ENCODE data around the gene UFSP1. TPM values are rescaled to one million over a fixed set of nuclear protein-coding genes. Genes with fewer than 3 reads are reported as not detected.

The UFSP1 gene
- total RNA-seq, 4 donors from 2014 or later = 2.0 to 7.1 (median 4.0) TPM

GRCh38 chr7:100879685-100880261 is 9.7 kb downstream of the UFSP1 start:
- ATAC-seq (no peak), DNase-seq (no peak)
- TF ChIP-seq CTCF (IDR thresholded peaks at IDR 0.05 in 4 of 5, conservative IDR thresholded peaks at IDR 0.05 in 1 of 5) (no peak), POLR2A (IDR thresholded peaks at IDR 0.05) (no peak)
- peaks cover 32 to 34% of the 10 kb centered on the region in 2 donors for H3K4me1 ChIP-seq
- H3K36me3 ChIP-seq = peaks cover 0 to 57% of the 10 kb centered on the region in 2 donors
- no peaks in the 10 kb centered on the region for H3K9me3 ChIP-seq
- H3K27me3 ChIP-seq = no peaks in the 10 kb centered on the region
- H3K4me3 ChIP-seq = no peak overlapping the region
- H3K27ac ChIP-seq = no peak overlapping the region
- intact Hi-C loops (cut with DNase I; ENCODE audit: low total_unique reads) = loop anchor here (5.0 to 10.0 kb wide), 2 partner anchors 338 to 1325 kb away; partner anchors contain the start of genes FAM200A, PLOD3, ZNF655 and ZNHIT1
- in situ Hi-C loops (cut with MboI; ENCODE audit: low sequenced_read_pairs in 4 of 4) = no loop called here

GRCh38 chr7:100878685-100879084 is 10.8 kb downstream of the UFSP1 start:
- Histone ChIP-seq H3K4me1 (peaks cover 37 to 42% of the 10 kb centered on the region in 2 donors), H3K27me3 (no peaks in the 10 kb centered on the region), H3K9me3 (no peaks in the 10 kb centered on the region), H3K27ac (peak overlapping the region in 3 of 4 donors; percentile 93 to 98 (median 98)), H3K36me3 (peaks cover 0 to 46% of the 10 kb centered on the region in 2 donors), H3K4me3 (no peak overlapping the region)
- no peak for TF ChIP-seq POLR2A (IDR thresholded peaks at IDR 0.05)
- no peak for TF ChIP-seq CTCF (IDR thresholded peaks at IDR 0.05 in 4 of 5, conservative IDR thresholded peaks at IDR 0.05 in 1 of 5)
- ATAC-seq (no peak), DNase-seq (no peak)
- intact Hi-C loops (cut with DNase I; ENCODE audit: low total_unique reads) (loop anchor here (5.0 to 10.0 kb wide), 2 partner anchors 339 to 1324 kb away; partner anchors contain the start of genes FAM200A, PLOD3, ZNF655 and ZNHIT1), in situ Hi-C loops (cut with MboI; ENCODE audit: low sequenced_read_pairs in 4 of 4) (no loop called here)

- peaks cover 0 to 40% of the 10 kb centered on the region in 2 donors for H3K36me3 ChIP-seq
- TF ChIP-seq POLR2A (IDR thresholded peaks at IDR 0.05) = no peak
- no peak for TF ChIP-seq CTCF (IDR thresholded peaks at IDR 0.05 in 4 of 5, conservative IDR thresholded peaks at IDR 0.05 in 1 of 5)
- ATAC-seq = no peak
- H3K4me3 ChIP-seq = no peak overlapping the region
- in situ Hi-C loops (cut with MboI; ENCODE audit: low sequenced_read_pairs in 4 of 4) = no loop called here
- no peaks in the 10 kb centered on the region for H3K9me3 ChIP-seq
- H3K27me3 ChIP-seq = no peaks in the 10 kb centered on the region
- H3K4me1 ChIP-seq = peaks cover 37 to 42% of the 10 kb centered on the region in 2 donors
- intact Hi-C loops (cut with DNase I; ENCODE audit: low total_unique reads) = loop anchor here (5.0 to 10.0 kb wide), 2 partner anchors 339 to 1323 kb away; partner anchors contain the start of genes FAM200A, PLOD3, ZNF655 and ZNHIT1
- H3K27ac ChIP-seq = peak overlapping the region; percentile 93 to 98 (median 96)
- no peak for DNase-seq
These were observed 11.5 kb downstream of the UFSP1 start for GRCh38 chr7:100878013-100878412.

GRCh38 chr7:100875356-100875751 is 14.2 kb downstream of the UFSP1 start:
- TF ChIP-seq POLR2A (IDR thresholded peaks at IDR 0.05) (no peak), CTCF (IDR thresholded peaks at IDR 0.05 in 4 of 5, conservative IDR thresholded peaks at IDR 0.05 in 1 of 5) (no peak)
- in situ Hi-C loops (cut with MboI; ENCODE audit: low sequenced_read_pairs in 4 of 4) = no loop called here

More at GRCh38 chr7:100875356-100875751, 14.2 kb downstream of the UFSP1 start:
- ATAC-seq = peak; percentile 5 to 18
- H3K27ac ChIP-seq = peak overlapping the region; percentile 93 to 98 (median 96)
- H3K4me3 ChIP-seq = peak overlapping the region; percentile 70 to 99 (median 90)
- intact Hi-C loops (cut with DNase I; ENCODE audit: low total_unique reads) = loop anchor here (1.0 to 10.0 kb wide), 3 partner anchors 14 to 1321 kb away; partner anchors contain the start of genes FAM200A, PLOD3, UFSP1 and ZNF655
- H3K27me3 ChIP-seq = no peaks in the 10 kb centered on the region
- H3K9me3 ChIP-seq = no peaks in the 10 kb centered on the region
- DNase-seq = no peak
- peaks cover 0 to 13% of the 10 kb centered on the region in 2 donors for H3K36me3 ChIP-seq
- peaks cover 37 to 42% of the 10 kb centered on the region in 2 donors for H3K4me1 ChIP-seq

Data from gastrocnemius medialis (tissue), 4 donors.